Smooth muscle cell (in vitro differentiated cells): Measurements from ENCODE around the gene TMEM147. TPM values are rescaled to one million over a fixed set of nuclear protein-coding genes. Genes with fewer than 3 reads are reported as not detected.

Experiments used
- DNase-seq: peaks from one replicate; lab custom pipeline; 2025; ENCODE audit not compliant: unreplicated experiment; lab: John Stamatoyannopoulos, UW
- H2AFZ ChIP-seq: fragments of 200-600 bp; sonication (generic); 2 replicates; pipeline ENCODE4 v1.6.0; 2016; ENCODE audit warnings: antibody characterized with exemption, low read depth, mild to moderate bottlenecking
- H3F3A ChIP-seq: fragments of 200-600 bp; sonication (generic); 2 replicates; pipeline ENCODE4 v1.6.0; 2017; ENCODE audit warnings: antibody characterized with exemption, low read depth
- H3K27ac ChIP-seq: fragments of 200-600 bp; sonication (generic); 2 replicates; pipeline ENCODE4 v1.5.1; 2016; ENCODE audit warnings: low read depth, mild to moderate bottlenecking
- H3K27me3 ChIP-seq: fragments of 200-600 bp; sonication (generic); 2 replicates; pipeline ENCODE4 v1.6.1; 2016; ENCODE audit warnings: low read depth, mild to moderate bottlenecking
- H3K36me3 ChIP-seq: fragments of 200-600 bp; sonication (generic); 2 replicates; pipeline ENCODE4 v1.5.1; 2016; ENCODE audit warnings: low read depth
- H3K4me1 ChIP-seq: fragments of 200-600 bp; sonication (generic); 2 replicates; pipeline ENCODE4 v1.5.1; 2016; ENCODE audit warnings: low read depth
- H3K4me2 ChIP-seq: fragments of 200-600 bp; sonication (generic); 2 replicates; pipeline ENCODE4 v1.6.0; 2016; ENCODE audit warnings: mild to moderate bottlenecking
- H3K4me3 ChIP-seq: fragments of 200-600 bp; sonication (generic); 2 replicates; pipeline ENCODE4 v1.5.1; 2016; ENCODE audit warnings: mild to moderate bottlenecking
- H3K79me2 ChIP-seq: fragments of 200-600 bp; sonication (generic); 2 replicates; pipeline ENCODE4 v1.6.0; 2016; ENCODE audit warnings: low read depth, mild to moderate bottlenecking
- H3K9ac ChIP-seq: fragments of 200-600 bp; sonication (generic); 2 replicates; pipeline ENCODE4 v1.6.0; 2016; ENCODE audit warnings: low read depth
- H3K9me3 ChIP-seq: fragments of 200-600 bp; sonication (generic); replicated peaks from 2 replicates; pipeline ENCODE4 v1.5.1; 2016; ENCODE audit warnings: low read depth
- H4K20me1 ChIP-seq: fragments of 200-600 bp; sonication (generic); 2 replicates; pipeline ENCODE4 v1.6.0; 2016; ENCODE audit warnings: low read depth
- CTCF ChIP-seq: fragments of 200-600 bp; sonication (generic); IDR thresholded peaks from 2 replicates; pipeline ENCODE4 v1.5.1; 2017; ENCODE audit warnings: borderline replicate concordance, mild to moderate bottlenecking, antibody characterized with exemption; ENCODE audit not compliant: insufficient read depth, poor library complexity, severe bottlenecking
- WGBS: methylation state at CpG from one replicate; pipeline ENCODE4 v1.1.7; 2016; ENCODE audit warnings: low lambda C conversion rate; 5-methylcytosine and 5-hydroxymethylcytosine counted together
- polyA plus RNA-seq: library from polyadenylated mRNA; unstranded; fragments of >200 nt; fragmentation: Nextera tagmentation; extraction: Ambion mirVana; gene quantifications from 2 replicates; pipeline ENCODE4 v1.2.1, GENCODE V29; 2016
- total RNA-seq: library from RNA; depleted of rRNA; stranded (reverse); fragments of >200 nt; gene quantifications from 2 replicates; pipeline ENCODE4 v1.2.3, GENCODE V29; 2014

TMEM147 gene
- total and polyA plus RNA-seq, 2 experiments from 2014 or later, result 168 to 291 TPM

- Histone ChIP-seq H3K27ac (no peak overlapping the region), H3K79me2 (no peaks in the 10 kb centered on the region), H3K4me2 (no peak overlapping the region), H3F3A (no peaks in the 10 kb centered on the region), H3K36me3 (no peaks in the 10 kb centered on the region), H3K4me1 (peaks cover 3% of the 10 kb centered on the region), H3K27me3 (peaks cover 18% of the 10 kb centered on the region), H4K20me1 (no peaks in the 10 kb centered on the region), H2AFZ (no peak overlapping the region), H3K4me3 (no peak overlapping the region), H3K9me3 (no peaks in the 10 kb centered on the region), H3K9ac (no peak overlapping the region)
- no peak for TF ChIP-seq CTCF
- no peak for DNase-seq
- WGBS, result 88% methylated on average over 14 of the region's 14 CpGs
Measured at GRCh38 chr19:35553385-35554000, 8.1 kb downstream of the TMEM147 start.

DNA sequence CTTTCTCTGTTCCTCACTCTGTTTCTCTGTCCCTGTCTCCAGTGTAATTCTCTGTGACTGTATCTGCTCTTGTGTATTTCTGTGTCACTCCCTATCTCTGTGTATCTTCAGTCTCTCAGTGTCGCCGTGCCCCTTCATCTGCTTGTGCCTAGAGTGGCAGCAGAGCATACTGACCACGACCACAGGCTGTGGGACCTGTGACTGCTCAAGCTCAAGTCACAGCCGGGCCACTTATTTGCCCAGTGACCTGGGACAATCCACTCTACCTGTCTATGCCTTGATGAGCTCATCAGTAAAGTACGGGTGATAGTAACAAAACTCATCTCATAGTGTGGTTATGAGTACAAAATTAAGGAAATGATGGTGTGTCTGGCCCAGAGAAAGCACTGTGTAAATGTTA is 8.7 kb downstream of the TMEM147 start:
- peaks cover 24% of the 10 kb centered on the region for H3K27me3 ChIP-seq
- no peak for TF ChIP-seq CTCF
- peaks cover 3% of the 10 kb centered on the region for H3K4me1 ChIP-seq
- H2AFZ ChIP-seq, result no peak overlapping the region
- no peak overlapping the region for H3K27ac ChIP-seq
- no peaks in the 10 kb centered on the region for H3F3A ChIP-seq
- 83% methylated on average over 5 of the region's 5 CpGs for WGBS
- no peaks in the 10 kb centered on the region for H4K20me1 ChIP-seq
- H3K9me3 ChIP-seq, result no peaks in the 10 kb centered on the region
- no peak overlapping the region for H3K4me3 ChIP-seq
- no peak overlapping the region for H3K9ac ChIP-seq
- no peak for DNase-seq
- no peaks in the 10 kb centered on the region for H3K36me3 ChIP-seq
- H3K4me2 ChIP-seq, result no peak overlapping the region
- H3K79me2 ChIP-seq, result no peaks in the 10 kb centered on the region

GRCh38 chr19:35555301-35556005 is 10.0 kb downstream of the TMEM147 start:
- Histone ChIP-seq H3K9me3 (no peaks in the 10 kb centered on the region), H3K4me2 (no peak overlapping the region), H3K9ac (no peak overlapping the region), H3K4me3 (no peak overlapping the region), H3K27ac (no peak overlapping the region), H3K36me3 (no peaks in the 10 kb centered on the region), H3F3A (no peaks in the 10 kb centered on the region), H3K27me3 (peaks cover 37% of the 10 kb centered on the region), H3K79me2 (no peaks in the 10 kb centered on the region), H2AFZ (no peak overlapping the region), H4K20me1 (no peaks in the 10 kb centered on the region), H3K4me1 (peaks cover 3% of the 10 kb centered on the region)
- TF ChIP-seq CTCF, result peak; percentile 28
- 71% methylated on average over 30 of the region's 30 CpGs for WGBS
- no peak for DNase-seq

- 87% methylated on average over 9 of the region's 9 CpGs for WGBS
- no peak for TF ChIP-seq CTCF
Measured at GRCh38 chr19:35556025-35556590, 10.7 kb downstream of the TMEM147 start.

More at GRCh38 chr19:35556025-35556590, 10.7 kb downstream of the TMEM147 start:
- no peaks in the 10 kb centered on the region for H3K9me3 ChIP-seq
- H3K4me3 ChIP-seq, result no peak overlapping the region
- no peak overlapping the region for H3K4me2 ChIP-seq
- peaks cover 44% of the 10 kb centered on the region for H3K27me3 ChIP-seq
- H4K20me1 ChIP-seq, result no peaks in the 10 kb centered on the region
- H3F3A ChIP-seq, result no peaks in the 10 kb centered on the region
- no peaks in the 10 kb centered on the region for H3K79me2 ChIP-seq
- no peak for DNase-seq
- H3K9ac ChIP-seq, result no peak overlapping the region
- peaks cover 3% of the 10 kb centered on the region for H3K4me1 ChIP-seq
- no peak overlapping the region for H3K27ac ChIP-seq
- H3K36me3 ChIP-seq, result no peaks in the 10 kb centered on the region
- no peak overlapping the region for H2AFZ ChIP-seq
